Measurements from ENCODE around the gene FAM20C.
"Not testable (repeated sequence)": the region's sequence is repeated elsewhere in the genome, so short reads cannot be mapped to it uniquely, and the experiment has no call there.

Gene FAM20C

DNA sequence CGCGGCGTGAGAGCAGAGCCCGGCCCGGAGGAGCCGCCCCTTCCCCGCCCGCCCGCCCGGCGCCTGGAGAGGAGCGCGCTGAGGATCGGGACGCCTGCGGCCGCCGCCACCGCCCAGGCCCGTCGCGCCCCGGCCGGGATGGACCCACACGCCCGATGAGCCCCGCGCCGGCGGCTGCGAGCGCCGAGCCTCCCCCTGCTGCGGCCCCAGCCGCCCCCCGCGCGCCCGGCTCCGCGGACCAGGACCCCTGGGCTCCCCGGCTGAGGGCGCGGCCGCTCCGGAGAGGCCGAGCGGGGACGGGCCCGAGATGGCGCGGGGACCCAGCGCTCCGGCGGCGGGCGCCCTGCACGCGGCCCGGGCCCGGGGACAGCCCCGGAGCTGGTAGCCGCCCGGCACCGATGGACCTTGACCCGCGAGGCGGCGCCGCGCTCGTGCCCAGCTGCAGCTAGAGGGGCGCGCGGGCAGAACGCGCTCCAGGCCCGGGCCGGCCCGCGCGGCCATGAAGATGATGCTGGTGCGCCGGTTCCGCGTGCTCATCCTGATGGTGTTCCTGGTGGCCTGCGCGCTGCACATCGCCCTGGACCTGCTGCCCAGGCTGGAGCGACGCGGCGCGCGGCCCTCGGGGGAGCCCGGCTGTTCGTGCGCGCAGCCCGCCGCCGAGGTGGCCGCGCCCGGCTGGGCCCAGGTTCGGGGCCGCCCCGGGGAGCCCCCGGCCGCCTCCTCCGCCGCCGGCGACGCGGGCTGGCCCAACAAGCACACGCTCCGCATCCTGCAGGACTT lies 520 bp downstream of the FAM20C start:
- peak; percentile 53 for DNase-seq (ENCODE audit: low read depth)

DNA sequence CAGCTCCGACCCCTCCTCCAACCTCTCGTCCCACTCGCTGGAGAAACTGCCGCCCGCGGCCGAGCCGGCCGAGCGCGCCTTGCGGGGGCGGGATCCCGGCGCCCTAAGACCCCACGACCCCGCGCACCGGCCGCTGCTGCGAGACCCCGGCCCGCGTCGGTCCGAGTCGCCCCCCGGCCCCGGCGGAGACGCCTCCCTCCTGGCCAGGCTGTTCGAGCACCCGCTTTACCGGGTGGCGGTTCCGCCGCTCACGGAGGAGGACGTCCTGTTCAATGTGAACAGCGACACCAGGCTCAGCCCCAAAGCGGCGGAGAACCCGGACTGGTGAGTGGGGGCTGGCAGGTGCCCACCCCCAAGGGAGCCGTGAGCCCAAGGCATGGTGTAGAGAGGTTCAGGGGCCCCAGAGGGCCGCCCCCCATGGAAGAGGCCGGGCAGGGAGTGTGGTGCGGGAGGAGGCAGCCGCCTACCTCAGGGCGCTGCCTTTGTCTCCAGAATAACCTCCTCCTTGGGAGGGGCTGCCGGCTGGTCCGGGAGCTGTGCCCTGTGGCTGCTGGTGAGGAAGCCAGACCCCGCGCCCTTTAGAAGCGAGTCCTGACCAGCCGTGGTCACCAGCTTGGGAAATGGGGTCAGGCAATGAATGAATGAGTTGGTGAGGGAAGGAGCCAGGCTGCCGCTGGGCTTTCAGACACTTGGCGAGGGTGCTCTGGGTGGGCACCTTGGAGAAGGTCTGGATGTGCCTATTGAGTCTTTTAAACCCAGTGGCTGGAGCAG lies 1.3 kb downstream of the FAM20C start:
- DNase-seq (ENCODE audit: low read depth) = peak; percentile 41

DNA sequence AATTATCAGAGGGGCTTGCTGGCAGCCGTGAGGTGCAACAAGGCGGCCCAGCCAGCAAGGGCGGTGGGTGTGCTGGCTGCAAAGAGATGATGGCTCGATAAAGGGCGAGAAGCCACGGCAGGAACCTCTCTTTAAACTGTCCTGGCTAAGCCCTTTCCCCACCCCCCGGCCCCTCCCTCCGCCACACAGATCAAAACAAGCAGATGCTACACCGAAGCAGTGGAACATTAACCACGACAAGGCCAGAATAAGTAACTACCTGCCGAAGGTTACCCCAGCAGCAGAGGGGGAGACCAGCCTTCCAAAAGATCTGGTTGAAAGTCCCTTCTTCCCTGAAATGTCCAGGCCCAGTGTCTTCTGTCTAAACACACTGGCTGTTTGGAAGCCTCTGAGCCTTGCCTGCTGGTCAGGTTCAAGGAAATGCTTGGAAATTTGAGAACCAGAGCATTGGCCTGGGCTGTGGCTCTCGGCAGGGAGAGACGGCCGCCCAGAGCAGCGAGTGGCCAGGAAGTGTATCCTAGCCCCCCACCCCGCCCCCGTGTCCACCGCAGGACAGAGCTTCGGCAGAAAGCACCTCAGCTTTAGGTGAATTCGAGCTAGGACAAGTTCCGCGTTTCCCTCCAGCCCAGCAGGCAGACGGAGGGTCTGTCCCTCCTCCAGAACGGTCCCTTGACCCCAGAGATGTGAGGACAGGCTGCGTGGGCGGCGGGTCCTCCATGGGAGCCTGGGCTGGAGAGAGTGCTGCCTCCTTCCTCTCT lies 2.1 kb downstream of the FAM20C start:
- peak; percentile 45 for DNase-seq (ENCODE audit: low read depth)

DNA sequence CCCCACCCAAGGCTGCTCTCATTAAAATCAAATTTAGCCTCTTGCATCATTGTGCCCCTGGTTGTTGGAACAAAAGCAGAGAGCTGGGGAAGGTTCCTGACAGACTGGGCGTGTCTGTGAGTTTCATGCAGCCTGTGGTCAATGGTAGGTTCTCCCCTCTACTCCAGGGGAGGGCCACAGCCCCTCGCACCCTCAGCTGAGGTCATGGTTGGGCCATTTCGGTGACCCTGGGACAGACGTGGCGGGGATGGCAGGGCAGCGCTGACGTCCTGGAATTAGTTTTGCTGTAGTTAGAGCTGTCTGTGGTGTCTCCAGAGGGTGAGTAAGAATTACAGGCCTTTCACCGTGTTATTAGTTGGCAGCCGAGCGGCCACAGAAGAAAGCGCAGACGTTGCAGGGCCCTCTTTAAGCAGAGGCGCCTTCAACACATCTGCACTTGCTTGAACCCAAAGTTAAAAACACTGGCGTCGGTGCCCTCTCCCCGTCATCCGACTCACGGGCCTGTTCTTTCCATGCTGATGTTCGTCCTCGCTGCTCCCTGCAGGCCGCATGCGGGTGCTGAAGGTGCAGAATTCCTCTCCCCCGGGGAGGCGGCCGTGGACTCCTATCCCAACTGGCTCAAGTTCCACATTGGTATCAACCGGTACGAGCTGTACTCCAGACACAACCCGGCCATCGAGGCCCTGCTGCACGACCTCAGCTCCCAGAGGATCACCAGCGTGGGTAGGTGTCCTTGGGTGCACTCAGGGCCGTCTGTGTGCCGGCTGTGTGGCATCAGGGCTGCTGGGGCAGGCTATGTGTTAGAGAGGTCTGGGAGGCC lies 2.8 kb downstream of the FAM20C start:
- DNase-seq (ENCODE audit: low read depth) = peak; percentile 43

DNA sequence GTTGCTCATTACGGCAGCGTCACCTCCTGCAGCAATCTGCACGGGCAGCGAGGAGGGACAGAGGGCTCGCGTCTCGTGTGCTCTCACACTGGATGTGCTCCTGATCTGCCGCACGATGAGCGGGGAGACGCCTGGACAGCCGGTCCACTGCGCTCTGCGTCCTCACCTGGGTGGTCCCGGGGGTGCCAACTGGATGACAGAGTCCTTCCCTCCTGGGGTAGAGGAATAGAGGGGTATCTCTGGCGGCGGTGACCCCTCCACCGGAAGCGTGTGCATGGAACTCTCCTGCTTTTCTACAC lies 3.4 kb downstream of the FAM20C start:
- no peak for DNase-seq (ENCODE audit: low read depth)

DNA sequence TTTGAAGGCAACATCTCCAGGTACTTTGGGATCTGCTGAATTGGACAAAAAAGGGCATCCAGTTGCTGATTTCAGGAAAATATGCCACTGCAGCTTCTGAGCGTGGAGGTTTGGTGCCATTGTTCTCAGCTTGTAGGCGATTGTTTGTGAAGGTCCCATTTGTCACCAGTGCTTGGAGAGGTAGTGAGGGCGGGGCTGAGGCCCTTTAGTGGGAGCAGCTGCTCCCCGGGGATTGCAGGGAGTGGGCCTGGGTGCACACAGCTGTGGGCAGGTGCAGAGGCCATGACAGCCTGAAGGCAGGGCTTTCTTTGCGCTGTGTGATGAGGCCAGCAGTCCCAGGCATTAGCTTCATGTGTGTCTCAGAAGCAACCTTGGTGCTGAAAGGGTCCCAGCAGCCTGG lies 3.9 kb downstream of the FAM20C start:
- DNase-seq (ENCODE audit: low read depth) = no peak

DNA sequence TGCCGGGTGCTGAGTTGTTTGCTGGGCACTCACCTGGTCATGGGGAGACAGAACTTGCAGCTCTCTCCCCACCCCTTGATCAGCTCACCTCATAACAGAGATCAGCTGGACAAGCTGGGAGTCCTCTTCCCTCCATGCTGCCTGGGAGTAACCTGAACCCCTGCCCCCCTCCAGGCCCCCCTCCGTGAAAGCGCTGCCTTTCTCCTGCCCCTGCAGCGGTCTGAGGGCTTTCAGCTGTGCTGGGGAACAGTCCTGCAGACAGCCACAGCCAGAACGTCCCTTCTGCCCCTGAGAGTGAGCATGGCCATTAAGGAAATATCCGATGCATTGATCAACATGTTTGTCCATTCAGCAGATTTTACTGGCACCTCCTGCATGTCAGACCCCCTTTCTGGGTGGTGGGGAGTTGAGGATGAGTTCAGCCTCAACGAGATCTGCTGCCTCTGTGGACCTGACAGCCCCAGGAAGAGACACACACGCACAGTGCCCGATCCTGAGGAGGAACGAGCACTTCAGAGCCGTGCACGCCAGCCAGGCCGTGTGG lies 4.5 kb downstream of the FAM20C start:
- no peak for DNase-seq (ENCODE audit: low read depth)

DNA sequence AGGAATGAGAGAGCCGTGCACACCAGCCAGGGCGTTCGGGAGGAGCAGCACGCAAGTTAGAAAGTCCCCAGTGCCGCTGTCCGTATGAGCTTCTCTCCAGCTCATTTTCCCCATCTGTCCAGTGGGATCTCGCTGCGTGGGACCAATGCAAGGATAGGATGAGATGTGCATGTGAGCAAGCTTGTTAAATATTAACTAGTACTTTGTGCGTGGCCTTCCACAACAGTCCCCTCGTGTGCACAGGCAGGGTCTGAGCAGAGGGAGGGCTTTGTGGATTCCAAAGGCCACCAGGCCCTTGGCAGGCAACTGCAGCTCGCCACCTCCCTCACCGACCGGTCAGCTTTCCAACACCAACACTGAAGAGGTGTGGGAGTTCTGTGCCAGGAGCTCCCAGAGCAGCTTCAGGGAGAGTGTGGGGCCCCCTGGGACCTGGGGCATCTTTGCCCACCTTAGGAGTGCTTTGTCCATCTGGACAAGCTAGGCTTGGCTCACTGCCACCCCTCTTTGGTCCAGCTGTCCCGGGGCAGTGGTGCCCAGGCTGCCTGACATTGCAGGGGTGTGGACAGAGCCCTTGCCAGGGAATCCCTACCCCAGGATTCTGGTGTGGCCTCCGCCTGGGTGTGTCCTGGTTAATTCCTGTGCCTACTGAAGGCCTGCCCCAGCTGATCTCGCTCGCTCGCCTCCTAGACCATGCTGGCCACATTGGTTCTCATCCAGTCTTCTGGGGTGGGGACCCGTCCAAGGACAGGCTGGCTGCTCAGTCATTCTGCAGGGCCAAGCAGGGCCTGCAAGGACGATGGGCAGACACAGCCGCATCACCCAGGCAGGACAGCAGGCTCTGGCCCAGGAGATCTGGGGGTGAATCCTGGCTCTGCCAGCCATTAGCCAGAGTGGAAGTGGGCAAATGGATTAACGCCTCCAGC lies 5.3 kb downstream of the FAM20C start:
- DNase-seq (ENCODE audit: low read depth) = no peak

DNA sequence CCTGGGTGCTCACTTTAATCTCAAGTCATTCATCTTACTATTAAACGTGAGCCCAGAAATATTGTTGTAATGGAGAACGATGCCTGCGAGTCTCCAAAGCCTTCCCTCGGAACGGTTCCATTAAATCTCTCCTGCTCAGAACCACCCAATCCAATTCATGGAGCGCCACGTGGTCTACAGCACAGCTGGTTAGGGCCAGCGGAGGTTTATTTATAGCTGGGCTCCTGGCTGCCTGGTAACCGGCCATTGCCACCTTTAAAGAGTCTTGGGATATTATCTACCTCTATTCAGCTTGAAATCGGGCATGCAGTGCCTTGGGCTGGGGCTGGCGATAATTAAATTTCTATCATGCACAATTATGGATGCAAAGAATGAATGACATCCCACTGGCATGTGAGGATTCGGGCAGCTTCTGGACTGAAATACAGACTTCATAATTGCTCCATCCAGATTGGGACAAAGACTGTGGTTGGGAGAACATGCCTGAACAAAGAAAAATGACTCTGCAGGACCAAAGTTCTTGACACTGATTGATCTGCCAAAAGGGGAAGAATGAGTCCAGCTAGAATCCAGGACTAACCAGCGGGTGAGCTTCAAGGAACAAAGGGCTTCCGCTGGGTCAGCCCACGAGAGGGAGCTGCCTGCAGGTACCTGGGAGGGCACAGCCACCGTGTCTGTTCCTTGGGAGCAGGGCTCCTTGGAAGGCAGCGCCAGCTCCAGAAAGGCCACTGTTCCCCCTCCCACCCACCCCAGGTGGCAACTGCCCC lies 7.3 kb downstream of the FAM20C start:
- DNase-seq (ENCODE audit: low read depth) = no peak

DNA sequence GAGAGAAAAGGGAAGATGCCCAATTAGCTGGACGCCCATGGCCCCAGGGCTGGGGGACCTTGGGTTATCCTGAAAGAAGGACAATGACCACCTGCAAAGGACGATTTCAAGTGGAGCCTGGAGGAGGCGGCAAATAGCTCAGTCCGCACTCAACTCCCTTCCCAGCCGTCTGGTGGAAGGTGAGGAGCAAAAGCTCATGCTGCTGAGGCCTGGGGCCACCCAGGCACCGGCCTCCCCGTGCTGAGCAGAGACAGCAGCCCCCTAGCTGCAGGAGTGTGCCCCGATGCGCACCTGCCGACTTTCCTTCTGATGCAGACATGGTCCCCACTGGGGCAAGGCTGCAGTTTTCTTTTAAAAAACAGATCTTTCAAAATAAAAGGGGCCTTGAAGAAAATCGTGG lies 7.9 kb downstream of the FAM20C start:
- DNase-seq (ENCODE audit: low read depth) = no peak

DNA sequence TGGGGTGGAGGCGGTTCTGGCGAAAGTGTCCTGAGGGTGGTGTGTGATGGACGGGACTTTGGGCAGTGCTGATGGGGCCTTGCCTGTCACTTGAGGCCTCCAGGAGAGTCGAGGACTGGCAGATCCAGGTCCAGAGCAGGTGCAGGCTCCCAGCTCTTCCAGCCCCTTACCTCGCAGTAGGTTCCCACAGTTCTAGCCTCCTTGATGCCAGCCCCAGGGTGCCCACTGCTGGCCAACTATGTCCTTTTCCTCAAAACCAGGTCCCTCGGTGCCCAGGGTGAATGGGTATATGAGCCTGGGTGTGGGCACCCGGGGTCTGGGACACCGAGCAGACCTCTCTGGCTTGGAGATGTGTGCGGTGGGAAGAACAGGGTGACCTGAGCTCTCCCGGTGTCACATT lies 8.3 kb downstream of the FAM20C start:
- no peak for DNase-seq (ENCODE audit: low read depth)

DNA sequence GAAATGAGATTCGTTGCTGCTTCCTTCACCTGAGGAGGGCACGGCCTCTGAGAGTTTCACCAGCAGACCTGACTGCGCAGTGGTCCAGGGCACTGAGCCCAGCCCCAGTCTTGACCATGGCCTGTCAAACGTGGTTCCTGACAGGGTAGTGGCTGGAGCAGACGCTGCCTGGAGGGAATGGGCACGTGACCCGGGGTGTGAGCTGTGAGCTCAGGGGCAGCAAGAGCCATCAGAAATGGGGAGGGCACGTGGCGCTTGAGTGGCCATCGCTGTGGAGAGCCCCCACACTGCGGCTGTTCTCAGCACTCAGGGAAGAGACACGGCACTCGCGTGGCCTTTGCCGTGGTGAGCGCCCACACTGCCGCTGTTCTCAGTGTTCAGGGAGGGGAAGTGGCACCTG lies 12.0 kb downstream of the FAM20C start:
- DNase-seq (ENCODE audit: low read depth) = no peak

DNA sequence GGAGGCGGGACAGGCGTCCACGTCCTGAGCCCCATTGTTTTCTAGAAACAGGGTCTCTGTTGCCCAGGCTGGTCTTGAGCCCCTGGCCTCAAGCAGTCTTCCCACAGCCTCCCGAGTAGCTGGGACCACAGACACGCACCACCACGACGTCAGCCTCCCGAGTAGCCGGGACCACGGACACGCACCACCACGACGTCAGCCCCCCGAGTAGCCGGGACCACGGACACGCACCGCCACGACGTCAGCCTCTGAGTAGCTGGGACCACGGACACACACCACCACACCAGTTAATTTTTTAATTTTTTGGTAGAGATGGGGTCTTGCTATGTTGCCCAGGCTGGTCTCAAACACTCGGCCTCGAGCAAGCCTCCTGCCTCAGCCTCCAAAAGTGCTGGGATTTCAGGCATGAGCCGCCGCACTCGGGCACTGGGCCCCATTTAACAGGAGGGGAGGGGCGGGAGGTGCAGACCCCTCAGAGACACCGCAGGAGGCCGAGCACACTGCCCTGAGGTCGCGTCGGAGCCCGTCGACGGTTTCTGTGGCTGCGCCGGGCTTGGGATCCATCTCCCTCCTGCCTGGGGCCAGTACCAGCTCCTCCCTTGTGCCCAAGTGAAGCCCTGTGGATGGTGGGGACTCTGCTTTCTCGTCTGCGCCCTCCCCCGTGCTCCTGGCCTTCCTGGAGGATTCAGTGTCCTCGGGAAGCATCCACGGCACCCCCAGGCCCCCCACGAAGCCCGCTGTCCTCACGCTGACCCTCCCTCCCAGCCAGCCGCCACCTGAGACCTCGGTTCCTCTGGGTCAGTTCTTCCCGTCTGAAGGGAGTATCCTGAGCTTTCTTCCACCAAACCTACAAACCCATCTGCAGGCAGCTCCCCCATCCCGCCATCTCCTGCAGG lies 13.0 kb downstream of the FAM20C start:
- peak; percentile 50 for DNase-seq (ENCODE audit: low read depth)

DNA sequence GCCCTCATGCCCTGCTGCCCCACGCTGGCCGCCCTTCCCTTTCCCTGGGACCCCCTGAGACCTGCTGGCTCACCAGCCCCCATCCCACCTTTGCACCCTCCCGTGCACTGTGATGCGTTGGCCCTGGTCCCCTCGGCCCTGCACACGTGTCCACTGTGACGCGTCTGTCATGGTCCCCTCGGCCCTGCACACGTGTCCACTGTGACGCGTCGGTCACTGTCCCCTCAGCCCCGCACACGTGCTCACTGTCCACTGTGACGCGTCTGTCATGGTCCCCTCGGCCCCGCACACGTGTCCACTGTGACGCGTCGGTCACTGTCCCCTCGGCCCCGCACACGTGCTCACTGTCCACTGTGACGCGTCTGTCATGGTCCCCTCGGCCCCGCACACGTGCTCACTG lies 14.0 kb downstream of the FAM20C start:
- not testable (repeated sequence) for DNase-seq (ENCODE audit: low read depth)

DNA sequence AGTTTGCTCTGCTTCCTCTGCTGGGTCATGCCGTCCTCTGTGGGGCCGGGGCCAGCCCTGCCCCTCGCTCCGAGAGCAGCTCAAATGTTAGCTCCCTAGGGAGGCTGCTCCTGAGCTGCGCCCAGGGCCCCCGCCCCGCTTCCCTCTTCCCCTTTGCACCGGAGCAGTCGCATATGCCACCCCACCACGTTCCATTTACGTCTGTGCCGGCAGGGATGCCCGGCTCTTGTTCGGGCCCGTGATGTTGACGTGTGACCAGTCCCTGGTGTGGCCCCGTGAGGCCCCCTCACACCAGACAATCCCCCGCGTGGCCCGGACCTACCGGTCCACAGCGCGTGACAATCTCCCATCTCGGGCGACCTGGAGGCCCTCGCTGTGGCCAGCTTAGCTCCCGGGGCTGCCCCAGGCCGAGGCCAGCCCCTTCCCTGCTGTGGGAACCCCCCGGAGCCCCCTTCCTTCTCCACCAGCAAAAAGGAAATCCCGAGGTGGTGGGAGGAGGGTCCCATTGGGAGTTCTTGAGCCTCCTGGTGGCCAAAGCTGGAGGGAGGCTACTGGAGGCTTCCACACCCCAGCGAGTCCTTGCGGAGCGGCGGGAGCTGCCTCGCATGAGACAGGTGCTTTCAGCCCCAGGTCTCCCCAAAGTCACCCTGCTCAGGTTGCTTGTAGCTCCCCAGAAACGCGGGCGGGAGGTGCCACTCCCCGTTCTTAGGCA lies 15.2 kb downstream of the FAM20C start:
- peak; percentile 37 for DNase-seq (ENCODE audit: low read depth)

DNA sequence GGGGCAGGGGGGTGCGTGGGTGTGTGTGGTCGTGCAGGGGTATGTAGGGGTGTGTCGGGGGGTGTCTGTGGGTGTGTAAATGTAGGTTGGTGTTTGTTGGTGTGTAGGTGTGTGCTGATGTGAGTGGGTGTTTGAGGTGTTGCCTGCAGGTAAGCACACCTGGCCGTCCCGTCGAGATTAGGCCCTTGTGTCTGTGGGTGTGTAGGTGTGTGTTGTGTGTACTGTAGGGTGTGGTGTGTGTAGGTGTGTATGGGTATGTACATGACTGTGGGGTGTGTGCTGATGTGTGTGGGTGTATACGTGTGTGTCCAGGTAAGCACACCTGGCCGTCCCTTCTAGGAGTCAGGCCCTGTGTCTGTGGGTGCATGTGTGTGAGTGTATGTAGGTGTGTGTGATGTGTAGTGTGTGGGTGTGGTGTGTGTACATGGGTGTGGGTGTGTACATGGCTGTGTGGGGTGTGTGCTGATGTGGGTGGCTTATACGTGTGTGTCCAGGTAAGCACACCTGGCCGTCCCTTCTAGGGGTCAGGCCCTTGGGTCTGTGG lies 15.8 kb downstream of the FAM20C start:
- DNase-seq (ENCODE audit: low read depth) = no peak

DNA sequence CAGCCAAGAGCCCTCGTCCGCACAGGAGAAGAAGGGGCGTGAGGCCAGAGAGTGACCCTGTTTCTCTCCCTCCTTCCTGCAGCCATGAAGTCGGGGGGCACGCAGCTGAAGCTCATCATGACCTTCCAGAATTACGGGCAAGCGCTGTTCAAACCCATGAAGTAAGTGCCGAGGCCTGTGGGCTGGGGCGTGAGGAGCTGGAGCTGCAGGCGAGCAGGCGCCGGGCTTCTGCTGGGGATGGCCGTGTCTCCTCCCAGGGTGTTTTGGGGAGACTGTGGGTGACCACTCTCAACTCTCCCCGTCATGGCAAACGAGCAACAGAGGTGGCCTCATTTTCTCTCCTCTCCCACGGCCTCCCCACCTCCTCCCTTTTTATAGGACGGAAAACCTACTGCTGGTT lies 16.4 kb downstream of the FAM20C start:
- DNase-seq (ENCODE audit: low read depth) = no peak

DNA sequence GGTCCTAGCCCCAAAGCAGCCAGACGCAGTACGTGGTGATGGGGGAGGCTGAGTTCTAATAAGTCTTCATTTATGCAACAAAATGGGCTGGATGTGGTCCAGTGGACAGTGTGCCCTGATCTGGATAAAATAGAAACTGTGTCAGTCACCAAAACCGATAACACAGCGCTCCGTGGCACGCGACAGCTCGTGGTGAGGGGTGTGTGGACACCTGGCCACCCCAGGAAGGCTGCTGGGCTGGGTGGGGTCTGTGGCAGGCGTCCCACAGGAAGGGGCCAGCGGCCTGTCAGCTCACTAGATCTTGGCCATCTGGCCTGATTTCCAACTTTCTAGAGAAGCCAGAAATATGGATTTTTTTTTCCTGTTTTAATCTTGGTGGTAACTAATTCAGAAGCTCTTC lies 17.0 kb downstream of the FAM20C start:
- no peak for DNase-seq (ENCODE audit: low read depth)

Measured in ELR (cell line).